B cell (primary cell): ENCODE results near the gene NMNAT3.

Experiments
- EZH2 ChIP-seq: IDR thresholded peaks from 2 replicates; pipeline ENCODE4 v1.6.1; 2012; ENCODE audit warnings: borderline replicate concordance, low read depth, mild to moderate bottlenecking, moderate library complexity, low read length; ENCODE audit not compliant: insufficient read depth, poor library complexity, severe bottlenecking
- TF ChIP-seq, protein P1 (sequence below): fragments of 200-600 bp; IDR thresholded peaks from one replicate; pipeline ENCODE4 v1.8.0; 2022; ENCODE audit warnings: antibody characterized with exemption, mild to moderate bottlenecking

DNA sequence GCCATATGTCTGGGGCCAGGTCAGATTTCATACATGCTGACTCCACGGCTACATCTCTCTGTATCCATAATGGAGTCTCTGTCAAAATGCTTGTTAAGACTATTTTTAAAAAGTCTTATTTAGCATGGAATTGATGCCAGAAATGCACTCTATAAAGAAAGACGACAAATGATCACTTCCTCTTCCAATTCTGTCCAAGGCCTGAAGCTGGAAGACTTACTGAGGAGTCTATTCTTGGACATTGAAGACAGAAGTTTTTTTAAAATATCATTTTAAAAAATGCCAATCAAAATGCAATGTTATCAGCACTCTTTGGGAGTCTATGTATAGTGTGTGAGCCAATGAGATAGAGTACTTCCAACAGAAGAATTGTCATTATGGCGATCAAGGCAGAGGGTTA lies 27.9 kb upstream of the NMNAT3 start:
- no peak for TF ChIP-seq EZH2
- TF ChIP-seq, protein P1, sequence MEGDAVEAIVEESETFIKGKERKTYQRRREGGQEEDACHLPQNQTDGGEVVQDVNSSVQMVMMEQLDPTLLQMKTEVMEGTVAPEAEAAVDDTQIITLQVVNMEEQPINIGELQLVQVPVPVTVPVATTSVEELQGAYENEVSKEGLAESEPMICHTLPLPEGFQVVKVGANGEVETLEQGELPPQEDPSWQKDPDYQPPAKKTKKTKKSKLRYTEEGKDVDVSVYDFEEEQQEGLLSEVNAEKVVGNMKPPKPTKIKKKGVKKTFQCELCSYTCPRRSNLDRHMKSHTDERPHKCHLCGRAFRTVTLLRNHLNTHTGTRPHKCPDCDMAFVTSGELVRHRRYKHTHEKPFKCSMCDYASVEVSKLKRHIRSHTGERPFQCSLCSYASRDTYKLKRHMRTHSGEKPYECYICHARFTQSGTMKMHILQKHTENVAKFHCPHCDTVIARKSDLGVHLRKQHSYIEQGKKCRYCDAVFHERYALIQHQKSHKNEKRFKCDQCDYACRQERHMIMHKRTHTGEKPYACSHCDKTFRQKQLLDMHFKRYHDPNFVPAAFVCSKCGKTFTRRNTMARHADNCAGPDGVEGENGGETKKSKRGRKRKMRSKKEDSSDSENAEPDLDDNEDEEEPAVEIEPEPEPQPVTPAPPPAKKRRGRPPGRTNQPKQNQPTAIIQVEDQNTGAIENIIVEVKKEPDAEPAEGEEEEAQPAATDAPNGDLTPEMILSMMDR = no peak
